GM11168 (cell line): ENCODE results near the gene FGF14.
"Not testable (repeated sequence)": the region's sequence is repeated elsewhere in the genome, so short reads cannot be mapped to it uniquely, and the experiment has no call there.

Experiments used
- in situ Hi-C: fragments of 300-500 bp; cut with MboI; formaldehyde crosslinking; loops from one replicate; pipeline ENCODE4 v1.12.0; 2022; ENCODE audit warnings: low sequenced_read_pairs; ENCODE audit not compliant: unreplicated experiment

Gene FGF14

GRCh38 chr13:101903890-101904289, 498.0 kb downstream of the FGF14 start:
- in situ Hi-C loops, result no loop called here

DNA sequence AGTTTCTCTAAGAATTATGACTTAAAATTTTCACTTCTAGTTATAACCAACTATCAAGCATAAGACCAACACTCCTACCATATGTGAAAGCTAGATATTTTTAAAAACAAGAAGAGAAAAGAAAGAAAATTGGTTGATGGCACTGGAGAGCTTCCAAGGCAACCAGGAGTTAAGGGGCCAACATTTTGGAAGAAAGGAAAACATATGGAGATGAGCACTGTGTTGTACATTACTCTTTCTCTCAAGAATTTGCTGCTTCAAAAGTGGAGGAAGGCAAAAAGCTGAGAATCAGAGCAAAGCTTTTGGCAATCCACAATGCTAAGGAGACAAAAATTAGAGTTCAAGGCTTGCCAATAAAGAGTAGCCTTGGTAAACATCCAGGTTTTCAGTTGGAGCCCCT, 503.2 kb downstream of the FGF14 start:
- in situ Hi-C loops, result no loop called here

DNA sequence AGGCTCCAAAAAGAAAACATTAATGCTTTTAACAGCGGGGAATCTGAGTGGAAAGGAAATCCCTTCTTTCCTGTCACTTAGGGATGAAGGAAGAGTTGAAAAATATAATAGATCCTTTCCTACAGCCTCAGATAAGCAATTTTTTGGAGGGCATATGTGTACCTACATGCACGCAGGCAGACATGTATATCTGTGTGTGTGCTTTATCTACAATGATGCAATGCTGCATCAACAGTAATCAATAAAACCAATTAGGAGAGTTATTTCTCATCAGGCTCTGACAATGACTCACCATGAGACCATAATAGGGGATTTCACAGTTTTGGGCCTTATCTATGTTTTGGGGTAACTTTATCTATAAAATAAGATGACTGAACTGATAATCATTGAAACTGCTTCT, 505.3 kb downstream of the FGF14 start:
- in situ Hi-C loops, result no loop called here

DNA sequence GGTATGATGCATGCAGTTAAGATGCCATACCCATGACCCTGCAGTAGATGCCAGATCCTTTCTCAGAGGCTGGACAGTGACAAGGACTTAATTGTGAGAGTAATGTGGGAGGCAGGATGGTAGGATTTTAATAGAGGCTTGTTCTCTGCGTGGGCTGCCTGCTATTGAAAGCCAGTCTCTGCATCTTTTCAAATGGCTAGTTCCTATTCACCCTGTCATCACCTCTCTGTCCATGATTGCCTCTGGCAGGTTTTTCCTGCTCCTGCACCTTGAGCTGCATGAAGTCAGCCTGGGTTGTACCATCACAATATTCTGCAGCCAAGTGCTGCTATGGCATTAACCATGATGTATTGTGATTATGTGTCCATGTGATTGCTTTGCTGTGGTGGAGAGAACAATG, 508.8 kb downstream of the FGF14 start:
- in situ Hi-C loops, result no loop called here

- in situ Hi-C loops, result no loop called here
Measured at GRCh38 chr13:101892296-101892695, 509.6 kb downstream of the FGF14 start.

DNA sequence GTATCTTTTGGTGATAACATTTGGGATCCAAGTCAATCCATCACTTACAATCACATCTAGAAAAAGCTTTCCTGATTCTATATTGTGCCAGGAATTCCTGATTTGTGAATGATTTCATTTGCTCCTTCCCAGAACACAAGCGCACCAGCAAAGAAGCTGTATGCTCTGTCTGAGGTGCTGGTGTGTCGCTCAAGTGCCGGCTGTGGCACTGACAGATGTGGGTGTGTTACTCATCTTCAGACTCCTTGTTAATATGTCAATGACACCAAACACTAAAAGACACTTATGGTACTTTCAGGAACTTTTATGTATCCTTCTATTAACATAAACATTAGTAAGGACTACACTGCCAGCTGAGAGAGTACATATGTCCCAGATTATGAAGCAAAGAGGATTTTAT, 520.3 kb downstream of the FGF14 start:
- in situ Hi-C loops, result no loop called here

DNA sequence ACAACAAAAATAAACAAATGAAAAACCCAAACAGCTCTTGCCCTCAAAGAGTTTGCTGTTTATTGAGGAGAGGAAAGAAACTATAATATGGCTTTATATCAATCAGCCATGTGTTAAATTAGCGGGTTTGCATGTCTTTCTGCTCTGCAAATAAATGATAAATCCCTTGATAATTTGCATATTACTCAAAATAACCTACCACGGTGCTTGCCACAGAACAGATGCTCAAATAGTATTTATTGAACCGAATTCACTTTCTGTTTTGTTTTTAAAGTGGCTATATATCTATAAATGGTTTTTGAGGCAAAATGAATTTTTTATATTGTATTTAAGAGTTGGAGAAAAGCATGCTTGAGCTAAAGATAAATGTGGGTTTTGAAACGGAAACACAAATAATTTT, 521.3 kb downstream of the FGF14 start:
- in situ Hi-C loops, result no loop called here

GRCh38 chr13:101876951-101877350, 524.9 kb downstream of the FGF14 start:
- in situ Hi-C loops, result no loop called here

DNA sequence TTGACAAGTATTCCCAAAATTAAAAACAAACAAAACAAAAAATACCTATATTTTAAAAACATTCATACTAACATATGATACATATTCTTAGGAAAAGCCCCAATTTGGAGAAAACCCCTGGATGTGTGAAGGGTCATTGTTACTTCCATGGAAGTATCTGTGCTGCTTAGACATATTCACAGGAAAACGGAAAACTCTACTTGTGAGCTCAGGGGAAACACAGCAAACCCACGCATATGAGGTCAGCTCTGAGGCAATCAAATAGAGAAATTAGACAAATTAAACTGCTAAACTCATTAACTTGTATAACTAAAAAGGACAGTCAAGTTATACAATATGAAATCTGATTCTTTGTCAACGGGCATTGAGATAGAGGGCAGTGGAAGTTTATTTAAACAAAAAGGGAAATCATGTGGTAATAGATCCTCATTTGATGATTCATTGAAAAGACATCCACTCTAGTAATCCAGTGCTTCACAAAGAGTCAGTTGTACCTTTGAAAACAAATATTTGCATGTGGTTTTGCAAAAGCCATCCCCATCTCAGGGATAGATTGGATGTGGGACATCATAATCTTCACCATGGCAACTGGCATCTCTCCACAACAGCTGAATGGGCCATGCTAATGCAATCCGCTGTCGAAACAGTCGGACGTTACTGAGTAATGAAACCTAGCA, 526.0 kb downstream of the FGF14 start:
- in situ Hi-C loops, result no loop called here

DNA sequence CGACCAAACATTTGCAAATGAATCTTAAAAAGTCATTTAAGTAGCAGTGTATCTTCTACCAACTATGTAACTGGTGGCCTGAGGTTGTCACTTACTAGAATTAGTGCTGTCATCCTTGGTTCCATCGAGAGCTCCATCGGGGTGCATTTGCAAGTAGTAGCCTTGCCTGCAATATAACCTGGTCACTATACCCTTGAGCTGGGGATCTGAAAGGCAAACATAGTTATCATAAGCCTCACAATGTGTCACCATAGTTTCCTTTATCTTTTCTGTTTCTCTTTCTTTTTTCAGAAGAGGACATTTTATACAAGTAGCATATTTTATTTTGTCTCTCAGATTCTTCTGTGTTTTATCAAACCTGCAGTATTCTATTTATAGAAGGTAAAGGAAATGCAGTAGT, 526.8 kb downstream of the FGF14 start:
- in situ Hi-C loops, result no loop called here

- in situ Hi-C loops, result no loop called here
Measured at GRCh38 chr13:101869553-101869952, 532.3 kb downstream of the FGF14 start.

- in situ Hi-C loops, result no loop called here
Measured at GRCh38 chr13:101868585-101869469, 533.0 kb downstream of the FGF14 start.

- in situ Hi-C loops, result no loop called here
Measured at GRCh38 chr13:101866889-101867581, 534.8 kb downstream of the FGF14 start.

- in situ Hi-C loops, result no loop called here
Measured at GRCh38 chr13:101858860-101859259, 543.0 kb downstream of the FGF14 start.

GRCh38 chr13:101846701-101847100, 555.1 kb downstream of the FGF14 start:
- in situ Hi-C loops, result no loop called here

GRCh38 chr13:101846249-101846648, 555.6 kb downstream of the FGF14 start:
- in situ Hi-C loops, result no loop called here

DNA sequence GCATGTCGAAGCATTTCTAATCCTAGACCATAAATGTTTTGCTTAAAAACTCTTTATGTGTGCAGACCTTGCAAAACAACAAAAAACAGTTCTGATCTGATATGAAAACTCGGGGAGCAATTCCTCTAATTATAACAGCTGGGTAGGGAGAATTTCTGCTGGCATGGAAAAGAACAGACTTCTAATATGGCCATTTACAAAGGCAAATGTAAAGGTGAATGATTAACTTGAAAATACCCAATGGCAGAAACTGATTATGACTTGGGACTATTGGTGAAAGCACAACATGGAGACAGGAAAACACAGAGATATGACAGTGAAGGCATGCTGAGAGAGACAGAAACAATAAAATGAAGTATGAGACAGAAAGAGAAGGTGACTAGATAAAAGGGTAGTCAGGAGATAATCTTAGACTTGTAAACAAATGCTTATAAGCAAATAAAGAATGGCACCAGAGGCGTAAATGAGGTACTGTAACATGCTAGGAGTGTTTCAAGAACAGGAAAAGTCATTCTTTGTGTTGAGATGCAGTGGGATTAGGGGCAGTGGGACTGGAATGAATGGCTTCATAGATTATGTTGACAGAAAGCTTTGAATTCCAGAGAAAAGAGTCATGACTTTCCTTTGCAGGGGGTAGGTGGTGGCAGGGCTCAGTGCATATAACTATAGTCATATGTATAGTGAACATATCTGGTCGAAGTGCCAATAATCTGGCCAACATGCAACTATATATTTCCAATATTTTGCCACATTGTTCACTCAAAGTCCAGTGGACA, 556.4 kb downstream of the FGF14 start:
- in situ Hi-C loops, result no loop called here

GRCh38 chr13:101841698-101842097, 560.1 kb downstream of the FGF14 start:
- in situ Hi-C loops, result no loop called here

- in situ Hi-C loops, result no loop called here
Measured at GRCh38 chr13:101838323-101838722, 563.5 kb downstream of the FGF14 start.

GRCh38 chr13:101837778-101838177, 564.1 kb downstream of the FGF14 start:
- in situ Hi-C loops, result not testable (repeated sequence)
